Trophoblast cell (in vitro differentiated cells and primary cell): Measurements from ENCODE around the gene KRT222.

Source experiments
- DNase-seq, 2 donors: peaks; one replicate each; pipeline ENCODE4 v3.0.0-alpha.2; 2016
- H2AFZ ChIP-seq: 2 replicates; pipeline ENCODE4 v1.6.1; 2013; ENCODE audit warnings: low read length, moderate library complexity, mild to moderate bottlenecking; ENCODE audit not compliant: insufficient read depth, poor library complexity
- H2AK5ac ChIP-seq: 2 replicates; pipeline ENCODE4 v1.6.1; 2013; ENCODE audit warnings: mild to moderate bottlenecking, low read length
- H2BK120ac ChIP-seq: 2 replicates; pipeline ENCODE4 v1.6.1; 2013; ENCODE audit warnings: low read length, mild to moderate bottlenecking, moderate library complexity; ENCODE audit not compliant: insufficient read depth, poor library complexity
- H2BK12ac ChIP-seq: 2 replicates; pipeline ENCODE4 v1.6.1; 2013; ENCODE audit warnings: mild to moderate bottlenecking, low read length, moderate library complexity
- H2BK5ac ChIP-seq: 2 replicates; pipeline ENCODE4 v1.6.1; 2013; ENCODE audit warnings: low read length, low read depth, moderate library complexity, mild to moderate bottlenecking; ENCODE audit not compliant: poor library complexity
- H3K14ac ChIP-seq: 2 replicates; pipeline ENCODE4 v1.6.1; 2013; ENCODE audit warnings: mild to moderate bottlenecking, low read length
- H3K18ac ChIP-seq: 2 replicates; pipeline ENCODE4 v1.6.1; 2013; ENCODE audit warnings: mild to moderate bottlenecking, low read length
- H3K23ac ChIP-seq: 2 replicates; pipeline ENCODE4 v1.6.1; 2013; ENCODE audit warnings: low read length
- H3K27ac ChIP-seq: 2 replicates; pipeline ENCODE4 v1.5.1; 2013; ENCODE audit warnings: low read depth, mild to moderate bottlenecking, inconsistent platforms, low read length, moderate library complexity
- H3K27me3 ChIP-seq: 2 replicates; pipeline ENCODE4 v1.6.1; 2013; ENCODE audit warnings: inconsistent platforms, mild to moderate bottlenecking, low read length, moderate library complexity; ENCODE audit not compliant: insufficient read depth
- H3K36me3 ChIP-seq, 2 experiments: 1 replicate in 1 of 2; 2 replicates in 1 of 2; pipeline ENCODE4 v1.6.1; 2013; ENCODE audit warnings: low read length in 2 of 2, mild to moderate bottlenecking in 2 of 2, moderate library complexity in 1 of 2; ENCODE audit not compliant: insufficient read depth in 2 of 2, control insufficient read depth in 1 of 2
- H3K4ac ChIP-seq: 2 replicates; pipeline ENCODE4 v1.6.1; 2013; ENCODE audit warnings: low read depth, mild to moderate bottlenecking, low read length, moderate library complexity
- H3K4me1 ChIP-seq, 2 experiments: 1 replicate in 1 of 2; 2 replicates in 1 of 2; pipeline ENCODE4 v1.6.1; 2013; ENCODE audit warnings: low read length in 2 of 2, mild to moderate bottlenecking in 2 of 2, moderate library complexity in 1 of 2; ENCODE audit not compliant: insufficient read depth in 2 of 2, control insufficient read depth in 1 of 2
- H3K4me2 ChIP-seq: 2 replicates; pipeline ENCODE4 v1.6.1; 2013; ENCODE audit warnings: inconsistent platforms, mild to moderate bottlenecking, low read length, moderate library complexity
- H3K4me3 ChIP-seq: 2 replicates; pipeline ENCODE4 v1.5.1; 2013; ENCODE audit warnings: mild to moderate bottlenecking, low read depth, low read length, inconsistent platforms
- H3K79me1 ChIP-seq: one replicate; pipeline ENCODE4 v1.6.1; 2013; ENCODE audit warnings: low read length
- H3K79me2 ChIP-seq: 2 replicates; pipeline ENCODE4 v1.6.1; 2013; ENCODE audit warnings: low read length, mild to moderate bottlenecking; ENCODE audit not compliant: control insufficient read depth, insufficient read depth, poor library complexity
- H3K9ac ChIP-seq: 2 replicates; pipeline ENCODE4 v1.6.1; 2013; ENCODE audit warnings: mild to moderate bottlenecking, low read length
- H3K9me3 ChIP-seq: 2 replicates; pipeline ENCODE4 v1.6.1; 2013; ENCODE audit warnings: low read depth, mild to moderate bottlenecking, control low read depth, inconsistent platforms, low read length; ENCODE audit not compliant: insufficient read depth
- H4K12ac ChIP-seq: 2 replicates; pipeline ENCODE4 v1.6.1; 2013; ENCODE audit warnings: low read depth, mild to moderate bottlenecking, low read length, moderate library complexity
- H4K8ac ChIP-seq: 2 replicates; pipeline ENCODE4 v1.6.1; 2013; ENCODE audit warnings: low read depth, mild to moderate bottlenecking, low read length, moderate library complexity
- H4K91ac ChIP-seq: one replicate; pipeline ENCODE4 v1.6.1; 2013; ENCODE audit warnings: low read depth, mild to moderate bottlenecking, low read length, moderate library complexity
- WGBS: extraction: QIAGEN DNeasy Blood & Tissue Kit; methylation state at CpG from one replicate; pipeline ENCODE4 v1.1.7; 2013; ENCODE audit warnings: missing lambda C conversion rate; ENCODE audit not compliant: insufficient read length, insufficient coverage; ENCODE audit errors: extremely low coverage; 5-methylcytosine and 5-hydroxymethylcytosine counted together

Gene KRT222

GRCh38 chr17:40697297-40697696, 32.3 kb upstream of the KRT222 start:
- H3K27me3 ChIP-seq: no peaks in the 10 kb centered on the region
- H3K27ac ChIP-seq: no peak overlapping the region
- H3K9me3 ChIP-seq: no peaks in the 10 kb centered on the region
- no peak overlapping the region for H3K9ac ChIP-seq
- H4K12ac ChIP-seq: no peak overlapping the region
- no peaks in the 10 kb centered on the region for H3K79me2 ChIP-seq
- H3K4me3 ChIP-seq: no peak overlapping the region
- H3K4me2 ChIP-seq: no peak overlapping the region
- peaks cover 5% of the 10 kb centered on the region for H3K79me1 ChIP-seq
- H3K4me1 ChIP-seq: peaks cover 5 to 11% of the 10 kb centered on the region in 2 experiments
- H2BK5ac ChIP-seq: no peak overlapping the region
- H3K23ac ChIP-seq: no peak overlapping the region
- H4K8ac ChIP-seq: no peak overlapping the region
- H3K18ac ChIP-seq: no peak overlapping the region
- no peak overlapping the region for H3K14ac ChIP-seq
- no peak overlapping the region for H2BK12ac ChIP-seq
- H2AFZ ChIP-seq: no peak overlapping the region
- H2AK5ac ChIP-seq: no peak overlapping the region
- no peak for DNase-seq
- peak overlapping the region; percentile 14 for H4K91ac ChIP-seq
- H3K36me3 ChIP-seq: no peaks in the 10 kb centered on the region
- no peak overlapping the region for H3K4ac ChIP-seq
- no peak overlapping the region for H2BK120ac ChIP-seq
- no CpG with 5 or more reads among the region's 7 CpGs for WGBS

GRCh38 chr17:40696651-40697072, 31.7 kb upstream of the KRT222 start:
- no peak overlapping the region for H3K4me2 ChIP-seq
- no peak overlapping the region for H2BK120ac ChIP-seq
- no peak overlapping the region for H3K14ac ChIP-seq
- no peak overlapping the region for H3K23ac ChIP-seq
- DNase-seq: no peak
- H3K79me1 ChIP-seq: peaks cover 5% of the 10 kb centered on the region
- H3K4ac ChIP-seq: no peak overlapping the region
- no peaks in the 10 kb centered on the region for H3K9me3 ChIP-seq
- no peak overlapping the region for H3K4me3 ChIP-seq
- no peak overlapping the region for H4K12ac ChIP-seq
- no peak overlapping the region for H4K8ac ChIP-seq
- H3K18ac ChIP-seq: no peak overlapping the region
- H3K36me3 ChIP-seq: no peaks in the 10 kb centered on the region
- no peaks in the 10 kb centered on the region for H3K27me3 ChIP-seq
- H2BK5ac ChIP-seq: no peak overlapping the region
- H2BK12ac ChIP-seq: peak overlapping the region; percentile 30
- H3K79me2 ChIP-seq: no peaks in the 10 kb centered on the region
- H3K4me1 ChIP-seq: peaks cover 0 to 6% of the 10 kb centered on the region in 2 experiments
- WGBS: no CpG with 5 or more reads among the region's 3 CpGs
- H2AK5ac ChIP-seq: no peak overlapping the region
- peak overlapping the region; percentile 18 for H4K91ac ChIP-seq
- H3K9ac ChIP-seq: no peak overlapping the region
- no peak overlapping the region for H3K27ac ChIP-seq
- no peak overlapping the region for H2AFZ ChIP-seq

GRCh38 chr17:40695874-40696472, 31.0 kb upstream of the KRT222 start:
- Histone ChIP-seq H4K12ac (no peak overlapping the region), H3K23ac (no peak overlapping the region), H3K79me1 (peaks cover 5% of the 10 kb centered on the region), H3K27me3 (no peaks in the 10 kb centered on the region), H3K4me2 (no peak overlapping the region), H2BK12ac (no peak overlapping the region), H4K91ac (no peak overlapping the region), H3K14ac (no peak overlapping the region), H2BK120ac (no peak overlapping the region), H3K4me1 (peaks cover 0 to 6% of the 10 kb centered on the region in 2 experiments), H3K79me2 (no peaks in the 10 kb centered on the region), H3K9ac (no peak overlapping the region), H3K36me3 (no peaks in the 10 kb centered on the region), H3K4me3 (no peak overlapping the region), H3K27ac (no peak overlapping the region), H2BK5ac (no peak overlapping the region), H3K4ac (no peak overlapping the region), H3K9me3 (no peaks in the 10 kb centered on the region), H3K18ac (no peak overlapping the region), H2AK5ac (no peak overlapping the region), H4K8ac (no peak overlapping the region), H2AFZ (peak overlapping the region; percentile 71)
- no peak for DNase-seq
- WGBS: no CpG with 5 or more reads among the region's 6 CpGs

- Histone ChIP-seq H3K79me1 (peaks cover 5% of the 10 kb centered on the region), H3K36me3 (no peaks in the 10 kb centered on the region), H3K4me3 (no peak overlapping the region), H4K8ac (no peak overlapping the region), H2BK12ac (no peak overlapping the region), H3K9ac (no peak overlapping the region), H3K18ac (no peak overlapping the region), H3K23ac (no peak overlapping the region), H3K4ac (no peak overlapping the region), H3K4me2 (peak overlapping the region; percentile 27), H3K14ac (no peak overlapping the region), H4K12ac (no peak overlapping the region), H2BK120ac (peak overlapping the region; percentile 33), H2BK5ac (no peak overlapping the region), H3K4me1 (peaks cover 0 to 6% of the 10 kb centered on the region in 2 experiments), H2AK5ac (no peak overlapping the region), H4K91ac (no peak overlapping the region), H3K27ac (peak overlapping the region; percentile 26), H2AFZ (no peak overlapping the region), H3K9me3 (no peaks in the 10 kb centered on the region), H3K79me2 (no peaks in the 10 kb centered on the region), H3K27me3 (no peaks in the 10 kb centered on the region)
- no CpG with 5 or more reads among the region's 9 CpGs for WGBS
- DNase-seq: peak; percentile 93 to 98
These were observed 29.6 kb upstream of the KRT222 start for GRCh38 chr17:40694584-40694983.
